ENCODE results near the gene CATSPER4.

DNA sequence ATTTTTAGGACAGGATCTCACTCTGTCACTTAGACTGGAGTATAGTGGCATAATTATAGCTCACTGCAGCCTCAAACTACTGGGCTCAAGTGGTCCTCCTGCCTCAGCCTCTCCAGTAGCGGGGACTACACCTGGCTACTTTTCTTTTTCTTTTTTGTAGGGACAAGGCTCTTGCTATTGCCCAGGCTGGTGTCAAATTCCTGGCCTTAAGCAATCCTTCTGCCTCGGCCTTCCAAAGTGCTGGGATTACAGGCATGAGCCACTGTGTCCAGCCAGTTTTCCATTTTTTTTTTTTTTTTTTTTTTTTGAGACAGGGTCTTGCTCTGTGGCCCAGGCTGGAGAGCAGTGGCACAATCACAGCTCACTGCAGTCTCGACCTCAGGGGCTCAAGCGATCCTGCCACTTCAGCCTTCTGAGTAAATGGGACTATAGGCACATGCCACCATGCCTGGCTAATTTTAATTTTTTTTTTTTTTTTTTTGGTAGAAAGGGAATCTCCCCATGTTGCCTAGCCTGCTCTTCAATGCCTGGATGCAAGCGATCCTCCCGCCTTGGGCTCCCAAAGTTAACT is 23.0 kb downstream of the CATSPER4 start:
- no peak for TF ChIP-seq POLR2A (IDR thresholded peaks at IDR 0.05)
- TF ChIP-seq, protein P1, sequence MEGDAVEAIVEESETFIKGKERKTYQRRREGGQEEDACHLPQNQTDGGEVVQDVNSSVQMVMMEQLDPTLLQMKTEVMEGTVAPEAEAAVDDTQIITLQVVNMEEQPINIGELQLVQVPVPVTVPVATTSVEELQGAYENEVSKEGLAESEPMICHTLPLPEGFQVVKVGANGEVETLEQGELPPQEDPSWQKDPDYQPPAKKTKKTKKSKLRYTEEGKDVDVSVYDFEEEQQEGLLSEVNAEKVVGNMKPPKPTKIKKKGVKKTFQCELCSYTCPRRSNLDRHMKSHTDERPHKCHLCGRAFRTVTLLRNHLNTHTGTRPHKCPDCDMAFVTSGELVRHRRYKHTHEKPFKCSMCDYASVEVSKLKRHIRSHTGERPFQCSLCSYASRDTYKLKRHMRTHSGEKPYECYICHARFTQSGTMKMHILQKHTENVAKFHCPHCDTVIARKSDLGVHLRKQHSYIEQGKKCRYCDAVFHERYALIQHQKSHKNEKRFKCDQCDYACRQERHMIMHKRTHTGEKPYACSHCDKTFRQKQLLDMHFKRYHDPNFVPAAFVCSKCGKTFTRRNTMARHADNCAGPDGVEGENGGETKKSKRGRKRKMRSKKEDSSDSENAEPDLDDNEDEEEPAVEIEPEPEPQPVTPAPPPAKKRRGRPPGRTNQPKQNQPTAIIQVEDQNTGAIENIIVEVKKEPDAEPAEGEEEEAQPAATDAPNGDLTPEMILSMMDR (IDR thresholded peaks at IDR 0.05): no peak

All from testis (tissue), 2 donors.